ENCODE measurements around the gene CHPF2. TPM values are rescaled to one million over a fixed set of nuclear protein-coding genes. Genes with fewer than 3 reads are reported as not detected.

The CHPF2 gene
- 10 to 100 TPM; 11.6 to 27.2 (median 18.1) TPM for polyA plus RNA-seq
- long read RNA-seq, donor 1, transcript CHPF2-201 (4 exons, 3,978 nt) = major isoform, 7 of 7 reads
- long read RNA-seq, donor 1, partial matches to known transcripts = 0 of 7 reads
- long read RNA-seq, donor 1, other reads (novel, unspliced or antisense) = 0 of 7 reads
- long read RNA-seq, donor 2, partial matches to known transcripts = 0 of 1 reads
- long read RNA-seq, donor 2, other reads (novel, unspliced or antisense) = 0 of 1 reads
- long read RNA-seq, donor 3, partial matches to known transcripts = 0 of 1 reads
- long read RNA-seq, donor 3, other reads (novel, unspliced or antisense) = 0 of 1 reads
- long read RNA-seq, donor 4 = 0 reads
- long read RNA-seq, donor 5, partial matches to known transcripts = 6 of 9 reads
- long read RNA-seq, donor 5, other reads (novel, unspliced or antisense) = 0 of 9 reads
- long read RNA-seq, donor 6, partial matches to known transcripts = 0 of 1 reads
- long read RNA-seq, donor 6, other reads (novel, unspliced or antisense) = 0 of 1 reads
- long read RNA-seq, donor 7, partial matches to known transcripts = 129 of 214 reads
- long read RNA-seq, donor 7, other reads (novel, unspliced or antisense) = 84 of 214 reads
- long read RNA-seq, donor 8 = 0 reads
- long read RNA-seq, donor 9 = 0 reads
- long read RNA-seq, donor 10, partial matches to known transcripts = 0 of 1 reads
- long read RNA-seq, donor 10, other reads (novel, unspliced or antisense) = 0 of 1 reads

- peak within 1 kb of the TSS; percentile 93 to 97 (median 95) for H3K4me3 ChIP-seq (ENCODE audit: low read depth in 1 of 3, low read length in 3 of 3)
- no peaks in the 10 kb centered on the region for H3K9me3 ChIP-seq (ENCODE audit: control insufficient read depth in 2 of 2, insufficient read depth in 1 of 2, low read depth in 1 of 2, low read length in 1 of 2)
- peaks cover 5 to 32% (median 8%) of the 10 kb centered on the region in 3 donors for H3K36me3 ChIP-seq (ENCODE audit: control insufficient read depth in 3 of 3, insufficient read depth in 2 of 3, low read depth in 1 of 3, low read length in 3 of 3)
- peak; percentile 89 to 93 for DNase-seq
- H3K4me1 ChIP-seq (ENCODE audit: control insufficient read depth in 3 of 3, insufficient read depth in 2 of 3, low read depth in 1 of 3, low read length in 2 of 3) = peaks cover 0 to 14% (median 3%) of the 10 kb centered on the region in 3 donors
- peak within 1 kb of the TSS; percentile 8 to 66 (median 26) for H3K27ac ChIP-seq (ENCODE audit: low read depth in 1 of 3, low read length in 2 of 3)
- no peak for FAIRE-seq
- 0 to 1% (median 0%) methylated on average over 57 to 79 of the region's 79 CpGs for WGBS, 3 donors
- H3K27me3 ChIP-seq (ENCODE audit: control insufficient read depth in 3 of 3, insufficient read depth in 3 of 3, low read length in 3 of 3) = no peaks in the 10 kb centered on the region
Observed at GRCh38 chr7:151232091-151232916, at the start of gene CHPF2. CHPF2 (plus strand) TSS chr7:151232483; CDS start chr7:151234012, 1,529 bp downstream.

GRCh38 chr7:151185762-151186639, 46.3 kb upstream of the CHPF2 start:
- Histone ChIP-seq H3K4me3 (ENCODE audit: low read depth in 1 of 3, low read length in 3 of 3) (no peak overlapping the region), H3K4me1 (ENCODE audit: control insufficient read depth in 3 of 3, insufficient read depth in 2 of 3, low read depth in 1 of 3, low read length in 2 of 3) (no peaks in the 10 kb centered on the region), H3K36me3 (ENCODE audit: control insufficient read depth in 3 of 3, insufficient read depth in 2 of 3, low read depth in 1 of 3, low read length in 3 of 3) (no peaks in the 10 kb centered on the region), H3K9me3 (ENCODE audit: control insufficient read depth in 2 of 2, insufficient read depth in 1 of 2, low read depth in 1 of 2, low read length in 1 of 2) (no peaks in the 10 kb centered on the region), H3K27ac (ENCODE audit: low read depth in 1 of 3, low read length in 2 of 3) (no peak overlapping the region), H3K27me3 (ENCODE audit: control insufficient read depth in 3 of 3, insufficient read depth in 3 of 3, low read length in 3 of 3) (peaks cover 0 to 12% (median 0%) of the 10 kb centered on the region in 3 donors)
- WGBS, 3 donors = 73 to 84% (median 83%) methylated on average over 16 of the region's 16 CpGs
- DNase-seq (no peak), FAIRE-seq (no peak)

- no peaks in the 10 kb centered on the region for H3K36me3 ChIP-seq (ENCODE audit: control insufficient read depth in 3 of 3, insufficient read depth in 2 of 3, low read depth in 1 of 3, low read length in 3 of 3)
- no peak within 1 kb of the TSS for H3K4me3 ChIP-seq (ENCODE audit: low read depth in 1 of 3, low read length in 3 of 3)
- WGBS, 3 donors = 80 to 84% (median 83%) methylated on average over 21 to 22 of the region's 22 CpGs
- DNase-seq = no peak
- H3K9me3 ChIP-seq (ENCODE audit: control insufficient read depth in 2 of 2, insufficient read depth in 1 of 2, low read depth in 1 of 2, low read length in 1 of 2) = no peaks in the 10 kb centered on the region
- H3K4me1 ChIP-seq (ENCODE audit: control insufficient read depth in 3 of 3, insufficient read depth in 2 of 3, low read depth in 1 of 3, low read length in 2 of 3) = no peaks in the 10 kb centered on the region
- peaks cover 0 to 12% (median 0%) of the 10 kb centered on the region in 3 donors for H3K27me3 ChIP-seq (ENCODE audit: control insufficient read depth in 3 of 3, insufficient read depth in 3 of 3, low read length in 3 of 3)
- no peak for FAIRE-seq
- H3K27ac ChIP-seq (ENCODE audit: low read depth in 1 of 3, low read length in 2 of 3) = no peak within 1 kb of the TSS
Observed at GRCh38 chr7:151186640-151187408, 45.5 kb upstream of the CHPF2 start, which contains the start of gene ASB10. ASB10 (minus strand) TSS chr7:151187250; CDS start chr7:151187130, 120 bp downstream.

GRCh38 chr7:151187409-151188251, 44.7 kb upstream of the CHPF2 start:
- Histone ChIP-seq H3K27ac (ENCODE audit: low read depth in 1 of 3, low read length in 2 of 3) (no peak overlapping the region), H3K4me3 (ENCODE audit: low read depth in 1 of 3, low read length in 3 of 3) (no peak overlapping the region), H3K4me1 (ENCODE audit: control insufficient read depth in 3 of 3, insufficient read depth in 2 of 3, low read depth in 1 of 3, low read length in 2 of 3) (no peaks in the 10 kb centered on the region), H3K36me3 (ENCODE audit: control insufficient read depth in 3 of 3, insufficient read depth in 2 of 3, low read depth in 1 of 3, low read length in 3 of 3) (no peaks in the 10 kb centered on the region), H3K27me3 (ENCODE audit: control insufficient read depth in 3 of 3, insufficient read depth in 3 of 3, low read length in 3 of 3) (peaks cover 0 to 12% (median 0%) of the 10 kb centered on the region in 3 donors), H3K9me3 (ENCODE audit: control insufficient read depth in 2 of 2, insufficient read depth in 1 of 2, low read depth in 1 of 2, low read length in 1 of 2) (no peaks in the 10 kb centered on the region)
- no peak for FAIRE-seq
- no peak for DNase-seq
- 72 to 78% (median 76%) methylated on average over 20 to 22 of the region's 22 CpGs for WGBS, 3 donors

- no peak overlapping the region for H3K4me3 ChIP-seq (ENCODE audit: low read depth in 1 of 3, low read length in 3 of 3)
Observed at GRCh38 chr7:151188252-151188542, 44.1 kb upstream of the CHPF2 start.

GRCh38 chr7:151189038-151189437, 43.2 kb upstream of the CHPF2 start:
- Histone ChIP-seq H3K4me1 (ENCODE audit: control insufficient read depth in 3 of 3, insufficient read depth in 2 of 3, low read depth in 1 of 3, low read length in 2 of 3) (no peaks in the 10 kb centered on the region), H3K27me3 (ENCODE audit: control insufficient read depth in 3 of 3, insufficient read depth in 3 of 3, low read length in 3 of 3) (peaks cover 0 to 12% (median 0%) of the 10 kb centered on the region in 3 donors), H3K9me3 (ENCODE audit: control insufficient read depth in 2 of 2, insufficient read depth in 1 of 2, low read depth in 1 of 2, low read length in 1 of 2) (no peaks in the 10 kb centered on the region), H3K4me3 (ENCODE audit: low read depth in 1 of 3, low read length in 3 of 3) (no peak overlapping the region), H3K36me3 (ENCODE audit: control insufficient read depth in 3 of 3, insufficient read depth in 2 of 3, low read depth in 1 of 3, low read length in 3 of 3) (no peaks in the 10 kb centered on the region), H3K27ac (ENCODE audit: low read depth in 1 of 3, low read length in 2 of 3) (no peak overlapping the region)
- DNase-seq (no peak), FAIRE-seq (no peak)
- WGBS, 3 donors = 65 to 78% (median 66%) methylated on average over 4 of the region's 4 CpGs

More at GRCh38 chr7:151188252-151188542, 44.1 kb upstream of the CHPF2 start:
- FAIRE-seq (no peak), DNase-seq (no peak)
- Histone ChIP-seq H3K27me3 (ENCODE audit: control insufficient read depth in 3 of 3, insufficient read depth in 3 of 3, low read length in 3 of 3) (peaks cover 0 to 12% (median 0%) of the 10 kb centered on the region in 3 donors), H3K27ac (ENCODE audit: low read depth in 1 of 3, low read length in 2 of 3) (no peak overlapping the region), H3K9me3 (ENCODE audit: control insufficient read depth in 2 of 2, insufficient read depth in 1 of 2, low read depth in 1 of 2, low read length in 1 of 2) (no peaks in the 10 kb centered on the region), H3K4me1 (ENCODE audit: control insufficient read depth in 3 of 3, insufficient read depth in 2 of 3, low read depth in 1 of 3, low read length in 2 of 3) (no peaks in the 10 kb centered on the region), H3K36me3 (ENCODE audit: control insufficient read depth in 3 of 3, insufficient read depth in 2 of 3, low read depth in 1 of 3, low read length in 3 of 3) (no peaks in the 10 kb centered on the region)
- 52 to 67% (median 53%) methylated on average over 5 of the region's 5 CpGs for WGBS, 3 donors

All from small intestine (tissue), 16 donors.